T47D (cell line): ENCODE data around the gene AOC1.

Experiments
- DNase-seq, 2 experiments: peaks; one replicate each; pipeline versions ENCODE4 v3.0.0 to v3.0.0-alpha.2; 2011 to 2012; ENCODE audit warnings: low read depth in 1 of 2, low spot score in 1 of 2
- JUND ChIP-seq: IDR thresholded peaks from 2 replicates; pipeline ENCODE4 v1.6.1; 2012; ENCODE audit warnings: low read depth
- in situ Hi-C: cut with HindIII; loops from 2 replicates; pipeline ENCODE4 v1.10.0; 2016; ENCODE audit warnings: low sequenced_read_pairs, low pct_unique_long_range_greater_than_20kb

AOC1 gene

GRCh38 chr7:150874401-150875198 is 22.3 kb downstream of the AOC1 start:
- DNase-seq = no peak
- in situ Hi-C loops = no loop called here
- no peak for TF ChIP-seq JUND

- in situ Hi-C loops = no loop called here
- peak in 1 of 2 experiments; percentile 15 for DNase-seq
- no peak for TF ChIP-seq JUND
Measured at GRCh38 chr7:150875791-150876190, 23.5 kb downstream of the AOC1 start.

- peak; percentile 38 to 75 for DNase-seq
- TF ChIP-seq JUND = no peak
- in situ Hi-C loops = no loop called here
Measured at GRCh38 chr7:150876817-150877526, 24.7 kb downstream of the AOC1 start.

GRCh38 chr7:150877536-150877935 is 25.2 kb downstream of the AOC1 start:
- DNase-seq = no peak
- TF ChIP-seq JUND = no peak
- in situ Hi-C loops = no loop called here

- no peak for DNase-seq
- in situ Hi-C loops = no loop called here
- no peak for TF ChIP-seq JUND
Measured at GRCh38 chr7:150879345-150879744, 27.0 kb downstream of the AOC1 start.

- no peak for DNase-seq
- in situ Hi-C loops = no loop called here
- no peak for TF ChIP-seq JUND
Measured at GRCh38 chr7:150881189-150881588, 28.9 kb downstream of the AOC1 start.

GRCh38 chr7:150890853-150891584 is 38.7 kb downstream of the AOC1 start:
- no peak for TF ChIP-seq JUND
- in situ Hi-C loops = no loop called here
- no peak for DNase-seq

GRCh38 chr7:150891740-150892139 is 39.4 kb downstream of the AOC1 start:
- no peak for DNase-seq
- in situ Hi-C loops = no loop called here
- no peak for TF ChIP-seq JUND

- no peak for TF ChIP-seq JUND
- in situ Hi-C loops = no loop called here
- no peak for DNase-seq
Measured at GRCh38 chr7:150895809-150896208, 43.5 kb downstream of the AOC1 start.

- DNase-seq = no peak
- in situ Hi-C loops = no loop called here
- no peak for TF ChIP-seq JUND
Measured at GRCh38 chr7:150896562-150897209, 44.4 kb downstream of the AOC1 start.

- in situ Hi-C loops = no loop called here
- no peak for TF ChIP-seq JUND
- DNase-seq = no peak
Measured at GRCh38 chr7:150897502-150898474, 45.5 kb downstream of the AOC1 start.
